SK-N-SH (cell line): Measurements from ENCODE around the gene MCF2L. TPM values are rescaled to one million over a fixed set of nuclear protein-coding genes. Genes with fewer than 3 reads are reported as not detected.

Source experiments
- CTCF ChIA-PET: fragments of 300-600, 350-600 bp; formaldehyde crosslinking; extraction: SDS; loops from one replicate; lab custom pipeline; 2021; lab: Yijun Ruan, JAX
- POLR2A ChIA-PET: fragments of 350-600 bp; sonication (Branson Sonifier 250); formaldehyde crosslinking; extraction: SDS; loops from one replicate; lab custom pipeline; 2020; ENCODE audit warnings: antibody characterized with exemption, inconsistent platforms; lab: Yijun Ruan, JAX
- DNase-seq: peaks from one replicate; pipeline ENCODE4 v3.0.0; 2012
- H2AFZ ChIP-seq: fragments of 200-600 bp; sonication (generic); 2 replicates; pipeline ENCODE4 v1.8.1; 2016; ENCODE audit warnings: antibody characterized with exemption, mild to moderate bottlenecking, low read depth
- H3F3A ChIP-seq: fragments of 200-600 bp; sonication (generic); replicated peaks from 2 replicates; pipeline ENCODE3; 2016; ENCODE audit warnings: antibody characterized with exemption, mild to moderate bottlenecking; ENCODE audit not compliant: insufficient read depth
- H3K27ac ChIP-seq, 2 experiments: fragments of 200-500 bp in 1 of 2; fragments of 200-600 bp in 1 of 2; sonication (Bioruptor generic) in 1 of 2; sonication (generic), shearing (Covaris generic) in 1 of 2; 2 replicates each; pipeline versions ENCODE4 v1.5.1 to v1.6.1; 2014 to 2016; ENCODE audit warnings: low read depth in 2 of 2, inconsistent platforms in 1 of 2, low read length in 1 of 2, mild to moderate bottlenecking in 1 of 2, mixed read lengths in 1 of 2
- H3K27me3 ChIP-seq: fragments of 200-600 bp; sonication (generic), shearing (Covaris generic); 2 replicates; pipeline ENCODE4 v1.6.1; 2016; ENCODE audit warnings: mixed run types; ENCODE audit not compliant: insufficient read depth
- H3K36me3 ChIP-seq, 2 experiments: fragments of 200-500 bp in 1 of 2; fragments of 200-600 bp in 1 of 2; sonication (Bioruptor generic) in 1 of 2; sonication (generic) in 1 of 2; replicated peaks in 1 of 2; 2 replicates each; pipeline versions ENCODE3 to v1.5.1; 2014 to 2016; ENCODE audit warnings: low read length in 1 of 2, mild to moderate bottlenecking in 1 of 2; ENCODE audit not compliant: insufficient read depth in 2 of 2, control insufficient read depth in 1 of 2
- H3K4me1 ChIP-seq, 2 experiments: fragments of 200-500 bp in 1 of 2; fragments of 200-600 bp in 1 of 2; sonication (Bioruptor generic) in 1 of 2; sonication (generic), shearing (Covaris generic) in 1 of 2; 2 replicates each; pipeline versions ENCODE4 v1.5.1 to v1.6.1; 2014 to 2016; ENCODE audit warnings: low read depth in 1 of 2, low read length in 1 of 2, mixed run types in 1 of 2; ENCODE audit not compliant: insufficient read depth in 2 of 2, control insufficient read depth in 1 of 2
- H3K4me2 ChIP-seq: fragments of 200-600 bp; sonication (generic), shearing (Covaris generic); 2 replicates; pipeline ENCODE4 v1.6.1; 2017; ENCODE audit warnings: mixed run types
- H3K4me3 ChIP-seq, 2 experiments: fragments of 200-500 bp in 1 of 2; fragments of 200-600 bp in 1 of 2; sonication (Bioruptor generic) in 1 of 2; sonication (generic), shearing (Covaris generic) in 1 of 2; 2 replicates each; pipeline versions ENCODE4 v1.5.1 to v1.8.1; 2014 to 2016; ENCODE audit warnings: low read depth in 2 of 2, inconsistent platforms in 1 of 2, low read length in 1 of 2, mild to moderate bottlenecking in 1 of 2, mixed read lengths in 1 of 2, moderate library complexity in 1 of 2
- H3K79me2 ChIP-seq: fragments of 200-600 bp; sonication (generic); 2 replicates; pipeline ENCODE4 v1.8.1; 2017; ENCODE audit warnings: mild to moderate bottlenecking; ENCODE audit not compliant: insufficient read depth
- H3K9ac ChIP-seq: fragments of 200-600 bp; sonication (generic); 2 replicates; pipeline ENCODE4 v1.6.1; 2017; ENCODE audit warnings: mixed run types
- H3K9me2 ChIP-seq: fragments of 200-600 bp; sonication (generic); 2 replicates; pipeline ENCODE4 v1.6.1; 2017; ENCODE audit warnings: mixed run types
- H3K9me3 ChIP-seq: fragments of 200-600 bp; sonication (generic); 2 replicates; pipeline ENCODE4 v1.6.1; 2017; ENCODE audit warnings: mixed run types, mild to moderate bottlenecking, moderate library complexity
- H4K20me1 ChIP-seq: fragments of 200-600 bp; sonication (generic); 2 replicates; pipeline ENCODE4 v1.6.1; 2017; ENCODE audit warnings: mild to moderate bottlenecking, mixed run types; ENCODE audit not compliant: insufficient read depth
- CHD2 ChIP-seq: fragments of 150-350 bp; IDR thresholded peaks from 2 replicates; pipeline ENCODE4 v1.6.1; 2018; ENCODE audit warnings: low read length; ENCODE audit not compliant: partially characterized antibody
- ELF1 ChIP-seq: IDR thresholded peaks from 2 replicates; pipeline ENCODE4 v1.4.0; 2012
- EP300 ChIP-seq, 2 experiments: IDR thresholded peaks; 2 replicates each; pipeline versions ENCODE4 v1.4.0 to v1.6.1; 2012; ENCODE audit warnings: borderline replicate concordance in 1 of 2, low read depth in 1 of 2, low read length in 1 of 2
- FOSL2 ChIP-seq: IDR thresholded peaks from 2 replicates; pipeline ENCODE4 v1.4.0; 2012; ENCODE audit warnings: low read depth, mild to moderate bottlenecking, moderate library complexity, borderline replicate concordance
- FOXJ3 ChIP-seq: sonication (generic); formaldehyde crosslinking; IDR thresholded peaks from 2 replicates; pipeline ENCODE4 v1.5.1; 2020; ENCODE audit warnings: mild to moderate bottlenecking, missing genetic modification reagents
- GABPA ChIP-seq: IDR thresholded peaks from 2 replicates; pipeline ENCODE4 v1.4.0; 2012; ENCODE audit warnings: low read depth, mild to moderate bottlenecking
- JUND ChIP-seq: IDR thresholded peaks from 2 replicates; pipeline ENCODE4 v1.4.0; 2012
- MEF2A ChIP-seq: IDR thresholded peaks from 2 replicates; pipeline ENCODE4 v1.4.0; 2012; ENCODE audit warnings: low read depth, borderline replicate concordance
- MXI1 ChIP-seq: IDR thresholded peaks from 2 replicates; pipeline ENCODE4 v1.6.1; 2012; ENCODE audit warnings: mild to moderate bottlenecking, low read depth, low read length, improper control_type of control experiment
- RAD21 ChIP-seq: IDR thresholded peaks from 2 replicates; pipeline ENCODE4 v1.6.1; 2012; ENCODE audit warnings: mild to moderate bottlenecking, low read length
- RCOR1 ChIP-seq: fragments of 150-350 bp; IDR thresholded peaks from 2 replicates; pipeline ENCODE4 v1.6.1; 2017; ENCODE audit warnings: antibody characterized with exemption, low read length
- RFX5 ChIP-seq: IDR thresholded peaks from 2 replicates; pipeline ENCODE4 v1.6.1; 2012; ENCODE audit warnings: mild to moderate bottlenecking, improper control_type of control experiment, low read length
- RXRA ChIP-seq: IDR thresholded peaks from 2 replicates; pipeline ENCODE4 v1.4.0; 2012; ENCODE audit warnings: low read depth, mild to moderate bottlenecking, borderline replicate concordance
- SIN3A ChIP-seq: IDR thresholded peaks from 2 replicates; pipeline ENCODE4 v1.6.1; 2012; ENCODE audit warnings: low read depth, mild to moderate bottlenecking, low read length, moderate library complexity, borderline replicate concordance
- TCF12 ChIP-seq: IDR thresholded peaks from 2 replicates; pipeline ENCODE4 v1.4.0; 2012
- TEAD4 ChIP-seq: IDR thresholded peaks from 2 replicates; pipeline ENCODE4 v1.4.0; 2012; ENCODE audit warnings: mild to moderate bottlenecking, borderline replicate concordance; ENCODE audit not compliant: insufficient read depth
- USF1 ChIP-seq: IDR thresholded peaks from 2 replicates; pipeline ENCODE4 v1.4.0; 2012; ENCODE audit warnings: low read depth, borderline replicate concordance
- WGBS: methylation state at CpG from one replicate; pipeline ENCODE4 v1.1.6; 2017; ENCODE audit warnings: low lambda C conversion rate; 5-methylcytosine and 5-hydroxymethylcytosine counted together
- polyA plus RNA-seq, 3 experiments: library from polyadenylated mRNA; depleted of rRNA; stranded (reverse); fragments of >200 nt; gene quantifications; 2 replicates each; pipeline ENCODE4 v1.2.3, GENCODE V29; 2012
- TF ChIP-seq, protein P1 (sequence below): IDR thresholded peaks from 2 replicates; pipeline ENCODE4 v1.4.0; 2012; ENCODE audit warnings: low read depth
- TF ChIP-seq, protein P2 (sequence below): IDR thresholded peaks from 2 replicates; pipeline ENCODE4 v1.4.0; 2012; ENCODE audit warnings: low read depth, borderline replicate concordance
- TF ChIP-seq, protein P3 (sequence below): fragments of 200-600 bp; sonication (generic); IDR thresholded peaks from 2 replicates; pipeline ENCODE4 v1.6.1; 2017; ENCODE audit warnings: antibody characterized with exemption, mild to moderate bottlenecking, moderate library complexity

The MCF2L gene
- polyA plus RNA-seq, 1 of the 3 experiments (the other 2 are of a cell fraction): 0.56 TPM

DNA sequence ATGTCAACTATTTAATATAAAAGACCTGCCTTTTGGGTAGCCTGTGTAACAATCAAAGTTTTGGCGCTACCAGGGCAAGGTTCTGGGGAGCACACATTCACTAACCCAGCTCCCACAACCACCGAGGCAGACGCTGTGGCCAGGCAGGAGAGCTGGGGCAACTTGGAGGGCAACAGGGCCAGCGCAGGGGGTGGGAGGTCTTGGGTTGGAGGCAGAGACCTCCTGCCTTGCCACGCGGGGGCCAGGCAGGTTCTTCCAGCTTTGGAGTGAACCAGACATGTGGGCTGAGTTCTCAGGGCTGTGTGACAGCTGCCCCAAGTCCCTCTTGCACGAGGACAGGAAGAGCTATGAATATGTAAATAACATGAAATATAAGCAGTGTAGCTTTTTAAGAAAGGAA is 30.3 kb upstream of the MCF2L start:
- Histone ChIP-seq H3K9ac (no peak overlapping the region), H3K9me3 (no peaks in the 10 kb centered on the region), H3K36me3 (no peaks in the 10 kb centered on the region), H4K20me1 (no peaks in the 10 kb centered on the region), H3K4me2 (no peak overlapping the region), H3K27me3 (no peaks in the 10 kb centered on the region), H2AFZ (no peak overlapping the region), H3K27ac (no peak overlapping the region), H3F3A (no peaks in the 10 kb centered on the region), H3K4me3 (no peak overlapping the region), H3K9me2 (no peaks in the 10 kb centered on the region), H3K4me1 (peaks cover 0 to 33% of the 10 kb centered on the region in 2 experiments; a peak in 2 of 4 replicates), H3K79me2 (no peaks in the 10 kb centered on the region)
- 79% methylated on average over 6 of the region's 7 CpGs for WGBS
- no peak for DNase-seq
- ChIA-PET POLR2A (no interaction called here), CTCF (interaction anchor here (0.9 to 11.4 kb wide), 2 partner anchors 30 to 91 kb away, joined by 5 to 150 read pairs; partner anchors contain the start of gene MCF2L)
- TF ChIP-seq, protein P1, sequence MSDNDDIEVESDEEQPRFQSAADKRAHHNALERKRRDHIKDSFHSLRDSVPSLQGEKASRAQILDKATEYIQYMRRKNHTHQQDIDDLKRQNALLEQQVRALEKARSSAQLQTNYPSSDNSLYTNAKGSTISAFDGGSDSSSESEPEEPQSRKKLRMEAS: no peak
- TF ChIP-seq CHD2 (no peak), USF1 (no peak), RXRA (no peak), EP300 (IDR thresholded peaks at IDR 0.05; ENCODE audit: borderline replicate concordance in 1 of 2, low read depth in 1 of 2, low read length in 1 of 2) (no peak)
- TF ChIP-seq, protein P2, sequence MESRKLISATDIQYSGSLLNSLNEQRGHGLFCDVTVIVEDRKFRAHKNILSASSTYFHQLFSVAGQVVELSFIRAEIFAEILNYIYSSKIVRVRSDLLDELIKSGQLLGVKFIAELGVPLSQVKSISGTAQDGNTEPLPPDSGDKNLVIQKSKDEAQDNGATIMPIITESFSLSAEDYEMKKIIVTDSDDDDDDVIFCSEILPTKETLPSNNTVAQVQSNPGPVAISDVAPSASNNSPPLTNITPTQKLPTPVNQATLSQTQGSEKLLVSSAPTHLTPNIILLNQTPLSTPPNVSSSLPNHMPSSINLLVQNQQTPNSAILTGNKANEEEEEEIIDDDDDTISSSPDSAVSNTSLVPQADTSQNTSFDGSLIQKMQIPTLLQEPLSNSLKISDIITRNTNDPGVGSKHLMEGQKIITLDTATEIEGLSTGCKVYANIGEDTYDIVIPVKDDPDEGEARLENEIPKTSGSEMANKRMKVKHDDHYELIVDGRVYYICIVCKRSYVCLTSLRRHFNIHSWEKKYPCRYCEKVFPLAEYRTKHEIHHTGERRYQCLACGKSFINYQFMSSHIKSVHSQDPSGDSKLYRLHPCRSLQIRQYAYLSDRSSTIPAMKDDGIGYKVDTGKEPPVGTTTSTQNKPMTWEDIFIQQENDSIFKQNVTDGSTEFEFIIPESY: no peak

GRCh38 chr13:112940236-112940635 is 28.8 kb upstream of the MCF2L start:
- ChIA-PET CTCF (interaction anchor here (0.6 to 11.4 kb wide), 8 partner anchors 10 to 1069 kb away, joined by 3 to 150 read pairs (median 6); no protein-coding TSS in a partner anchor), POLR2A (interaction anchor here (1.2 kb wide), 1 partner anchor 61 kb away, joined by 15 read pairs; no protein-coding TSS in a partner anchor)
- no peak overlapping the region for H3K4me2 ChIP-seq
- H3K4me3 ChIP-seq: no peak overlapping the region
- no peak overlapping the region for H3K9ac ChIP-seq
- 36% methylated on average over 5 of the region's 14 CpGs for WGBS
- no peak overlapping the region for H2AFZ ChIP-seq
- DNase-seq: peak; percentile 83
- H3K36me3 ChIP-seq: no peaks in the 10 kb centered on the region
- H3K4me1 ChIP-seq: peaks cover 0 to 27% of the 10 kb centered on the region in 2 experiments; a peak in 2 of 4 replicates
- peak overlapping the region in 1 of 2 experiments; percentile 78; a peak in 2 of 4 replicates for H3K27ac ChIP-seq
- peaks cover 4% of the 10 kb centered on the region for H3F3A ChIP-seq
- no peaks in the 10 kb centered on the region for H3K79me2 ChIP-seq
- no peaks in the 10 kb centered on the region for H3K9me3 ChIP-seq
- no peaks in the 10 kb centered on the region for H4K20me1 ChIP-seq
- no peaks in the 10 kb centered on the region for H3K27me3 ChIP-seq
- H3K9me2 ChIP-seq: no peaks in the 10 kb centered on the region
- TF ChIP-seq TEAD4 (no peak), RAD21 (peak; percentile 4; the same call in 1 of the 2 replicates), ELF1 (no peak), TCF12 (no peak), MEF2A (no peak), RXRA (no peak), CHD2 (peak; percentile 63), GABPA (no peak), RFX5 (no peak), SIN3A (no peak), EP300 (IDR thresholded peaks at IDR 0.05; ENCODE audit: borderline replicate concordance in 1 of 2, low read depth in 1 of 2, low read length in 1 of 2) (peak in 1 of 2 experiments; percentile 69; a peak in 1 of 4 replicates), FOXJ3 (CRISPR knock-in tag) (no peak), FOSL2 (no peak), JUND (no peak), MXI1 (peak; percentile 70), RCOR1 (peak; percentile 82)
- TF ChIP-seq, protein P3, sequence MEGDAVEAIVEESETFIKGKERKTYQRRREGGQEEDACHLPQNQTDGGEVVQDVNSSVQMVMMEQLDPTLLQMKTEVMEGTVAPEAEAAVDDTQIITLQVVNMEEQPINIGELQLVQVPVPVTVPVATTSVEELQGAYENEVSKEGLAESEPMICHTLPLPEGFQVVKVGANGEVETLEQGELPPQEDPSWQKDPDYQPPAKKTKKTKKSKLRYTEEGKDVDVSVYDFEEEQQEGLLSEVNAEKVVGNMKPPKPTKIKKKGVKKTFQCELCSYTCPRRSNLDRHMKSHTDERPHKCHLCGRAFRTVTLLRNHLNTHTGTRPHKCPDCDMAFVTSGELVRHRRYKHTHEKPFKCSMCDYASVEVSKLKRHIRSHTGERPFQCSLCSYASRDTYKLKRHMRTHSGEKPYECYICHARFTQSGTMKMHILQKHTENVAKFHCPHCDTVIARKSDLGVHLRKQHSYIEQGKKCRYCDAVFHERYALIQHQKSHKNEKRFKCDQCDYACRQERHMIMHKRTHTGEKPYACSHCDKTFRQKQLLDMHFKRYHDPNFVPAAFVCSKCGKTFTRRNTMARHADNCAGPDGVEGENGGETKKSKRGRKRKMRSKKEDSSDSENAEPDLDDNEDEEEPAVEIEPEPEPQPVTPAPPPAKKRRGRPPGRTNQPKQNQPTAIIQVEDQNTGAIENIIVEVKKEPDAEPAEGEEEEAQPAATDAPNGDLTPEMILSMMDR: no peak
- TF ChIP-seq, protein P2: no peak
